HK-2 (cell line): ENCODE results near the gene CAMTA1.

Experiments used
- DNase-seq: peaks from one replicate; pipeline ENCODE4 v3.0.0-alpha.2; 2018; ENCODE audit not compliant: unreplicated experiment

The CAMTA1 gene

GRCh38 chr1:7474143-7474490 is 688.9 kb downstream of the CAMTA1 start:
- no peak for DNase-seq

GRCh38 chr1:7474786-7475502 is 689.7 kb downstream of the CAMTA1 start:
- no peak for DNase-seq

- no peak for DNase-seq
Measured at GRCh38 chr1:7475691-7476090, 690.4 kb downstream of the CAMTA1 start.

GRCh38 chr1:7476402-7476801 is 691.1 kb downstream of the CAMTA1 start:
- no peak for DNase-seq

GRCh38 chr1:7476861-7477547 is 691.8 kb downstream of the CAMTA1 start:
- no peak for DNase-seq

- no peak for DNase-seq
Measured at GRCh38 chr1:7477593-7477992, 692.3 kb downstream of the CAMTA1 start.

- DNase-seq: no peak
Measured at GRCh38 chr1:7478142-7478790, 693.0 kb downstream of the CAMTA1 start.

- no peak for DNase-seq
Measured at GRCh38 chr1:7478809-7479499, 693.7 kb downstream of the CAMTA1 start.

GRCh38 chr1:7479571-7479970 is 694.3 kb downstream of the CAMTA1 start:
- DNase-seq: no peak

GRCh38 chr1:7481194-7481593 is 695.9 kb downstream of the CAMTA1 start:
- DNase-seq: no peak

- no peak for DNase-seq
Measured at GRCh38 chr1:7482077-7482476, 696.8 kb downstream of the CAMTA1 start.

GRCh38 chr1:7482772-7483495 is 697.7 kb downstream of the CAMTA1 start:
- no peak for DNase-seq

GRCh38 chr1:7483634-7484383 is 698.6 kb downstream of the CAMTA1 start:
- no peak for DNase-seq

GRCh38 chr1:7485086-7485780 is 700.0 kb downstream of the CAMTA1 start:
- DNase-seq: no peak

GRCh38 chr1:7485826-7486225 is 700.6 kb downstream of the CAMTA1 start:
- no peak for DNase-seq

- DNase-seq: no peak
Measured at GRCh38 chr1:7487766-7488474, 702.7 kb downstream of the CAMTA1 start.

- no peak for DNase-seq
Measured at GRCh38 chr1:7488475-7488842, 703.2 kb downstream of the CAMTA1 start.

- DNase-seq: no peak
Measured at GRCh38 chr1:7489586-7489985, 704.3 kb downstream of the CAMTA1 start.

- no peak for DNase-seq
Measured at GRCh38 chr1:7490576-7490975, 705.3 kb downstream of the CAMTA1 start.
